HepG2 (cell line): Measurements from ENCODE around the gene UROS. TPM values are rescaled to one million over a fixed set of nuclear protein-coding genes. Genes with fewer than 3 reads are reported as not detected.

Experiments
- ARID2 ChIP-seq: sonication (generic); formaldehyde crosslinking; IDR thresholded peaks from 2 replicates; pipeline ENCODE4 v1.8.1; 2022; ENCODE audit warnings: mild to moderate bottlenecking, missing genetic modification reagents, borderline replicate concordance
- EHMT2 ChIP-seq: fragments of 200-600 bp; sonication (generic); IDR thresholded peaks from 2 replicates; pipeline ENCODE4 v1.7.0; 2017; ENCODE audit warnings: antibody characterized with exemption, low read depth, low read length, borderline replicate concordance
- SNAPC2 ChIP-seq: sonication (generic); formaldehyde crosslinking; IDR thresholded peaks from 2 replicates; pipeline ENCODE4 v1.8.1; 2022; ENCODE audit warnings: mild to moderate bottlenecking, missing genetic modification reagents
- ZFYVE20 ChIP-seq: sonication (generic); formaldehyde crosslinking; IDR thresholded peaks from 2 replicates; pipeline ENCODE4 v1.8.0; 2023; ENCODE audit warnings: low read depth, mild to moderate bottlenecking, moderate library complexity, missing genetic modification reagents, borderline replicate concordance
- ZNF337 ChIP-seq: sonication (generic); formaldehyde crosslinking; IDR thresholded peaks from 2 replicates; pipeline ENCODE4 v1.5.1; 2020; ENCODE audit warnings: missing genetic modification reagents, low read depth, mild to moderate bottlenecking, borderline replicate concordance
- ZNF629 ChIP-seq: sonication (generic); formaldehyde crosslinking; conservative IDR thresholded peaks from 2 replicates; pipeline ENCODE4 v1.5.0; 2020; ENCODE audit warnings: missing genetic modification reagents
- polyA plus RNA-seq, 8 experiments: library from polyadenylated mRNA; depleted of rRNA in 3 of 8; stranded (reverse) in 7 of 8; unstranded in 1 of 8; fragments of >200 nt; fragmentation: Illumina TruSeq in 4 of 8; extraction: Trizol in 4 of 8; gene quantifications; 2 replicates each; pipeline versions ENCODE4 v1.2.1 to v1.2.3, GENCODE V29; 2011 to 2016; ENCODE audit warnings: low read depth in 4 of 8, missing spikeins in 1 of 8, mixed read lengths in 1 of 8; ENCODE audit not compliant: insufficient read depth in 1 of 8
- total RNA-seq, 5 experiments: library from RNA; depleted of rRNA; stranded (reverse); fragments of >200 nt; fragmentation: Illumina TruSeq; extraction: Trizol; gene quantifications; 2 replicates each; pipeline ENCODE4 v1.2.3, GENCODE V29; 2016; ENCODE audit warnings: low read depth in 1 of 5
- TF ChIP-seq, protein P1 (sequence below), 2 experiments: sonication (generic) in 1 of 2; formaldehyde crosslinking in 1 of 2; IDR thresholded peaks; 2 replicates each; pipeline versions ENCODE4 v1.4.0 to v1.6.1; 2016 to 2020; ENCODE audit warnings: borderline replicate concordance in 1 of 2, low read depth in 1 of 2, mild to moderate bottlenecking in 1 of 2, missing genetic modification reagents in 1 of 2
- TF ChIP-seq, protein P2 (sequence below): sonication (generic); formaldehyde crosslinking; conservative IDR thresholded peaks from 2 replicates; pipeline ENCODE4 v1.4.0; 2020; ENCODE audit warnings: mild to moderate bottlenecking, missing genetic modification reagents, moderate library complexity
- TF ChIP-seq, protein P3 (sequence below): sonication (generic); formaldehyde crosslinking; IDR thresholded peaks from 2 replicates; pipeline ENCODE4 v1.4.0; 2020; ENCODE audit warnings: missing genetic modification reagents

The UROS gene
- total and polyA plus RNA-seq, 2 of the 13 experiments (the other 11 are each of a cell fraction or from before 2014, with no cell fraction given): 14.8 to 49.9 TPM

DNA sequence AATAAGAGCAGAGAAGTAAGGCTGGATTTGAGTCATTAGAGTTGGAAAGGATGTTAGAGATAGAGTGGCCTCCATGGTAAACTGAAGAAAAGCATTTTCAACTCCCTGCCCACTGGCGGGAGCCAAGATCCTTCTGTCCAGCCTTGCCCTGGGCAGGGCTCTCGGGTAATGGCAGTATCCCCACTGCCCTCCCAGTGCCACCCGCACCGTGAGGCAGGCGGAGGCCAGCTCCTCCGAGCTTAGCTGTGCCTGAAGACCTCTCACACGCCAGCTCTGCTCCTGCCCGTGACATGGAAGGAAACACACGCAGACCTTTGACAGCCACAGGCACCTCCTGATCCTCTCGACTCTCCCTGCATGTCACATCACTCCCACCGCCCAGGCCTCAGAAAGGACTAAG, 22.6 kb upstream of the UROS start (continued):
- TF ChIP-seq, protein P1, sequence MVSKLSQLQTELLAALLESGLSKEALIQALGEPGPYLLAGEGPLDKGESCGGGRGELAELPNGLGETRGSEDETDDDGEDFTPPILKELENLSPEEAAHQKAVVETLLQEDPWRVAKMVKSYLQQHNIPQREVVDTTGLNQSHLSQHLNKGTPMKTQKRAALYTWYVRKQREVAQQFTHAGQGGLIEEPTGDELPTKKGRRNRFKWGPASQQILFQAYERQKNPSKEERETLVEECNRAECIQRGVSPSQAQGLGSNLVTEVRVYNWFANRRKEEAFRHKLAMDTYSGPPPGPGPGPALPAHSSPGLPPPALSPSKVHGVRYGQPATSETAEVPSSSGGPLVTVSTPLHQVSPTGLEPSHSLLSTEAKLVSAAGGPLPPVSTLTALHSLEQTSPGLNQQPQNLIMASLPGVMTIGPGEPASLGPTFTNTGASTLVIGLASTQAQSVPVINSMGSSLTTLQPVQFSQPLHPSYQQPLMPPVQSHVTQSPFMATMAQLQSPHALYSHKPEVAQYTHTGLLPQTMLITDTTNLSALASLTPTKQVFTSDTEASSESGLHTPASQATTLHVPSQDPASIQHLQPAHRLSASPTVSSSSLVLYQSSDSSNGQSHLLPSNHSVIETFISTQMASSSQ (IDR thresholded peaks at IDR 0.05; ENCODE audit: low read depth): no peak
- TF ChIP-seq, protein P1 (CRISPR knock-in tag; IDR thresholded peaks at IDR 0.05; ENCODE audit: borderline replicate concordance): no peak
- TF ChIP-seq ZNF337 (CRISPR knock-in tag) (no peak), ZNF629 (CRISPR knock-in tag) (no peak), EHMT2 (no peak), ZFYVE20 (CRISPR knock-in tag) (no peak), SNAPC2 (no peak), ARID2 (CRISPR knock-in tag) (no peak)
- TF ChIP-seq, protein P2, sequence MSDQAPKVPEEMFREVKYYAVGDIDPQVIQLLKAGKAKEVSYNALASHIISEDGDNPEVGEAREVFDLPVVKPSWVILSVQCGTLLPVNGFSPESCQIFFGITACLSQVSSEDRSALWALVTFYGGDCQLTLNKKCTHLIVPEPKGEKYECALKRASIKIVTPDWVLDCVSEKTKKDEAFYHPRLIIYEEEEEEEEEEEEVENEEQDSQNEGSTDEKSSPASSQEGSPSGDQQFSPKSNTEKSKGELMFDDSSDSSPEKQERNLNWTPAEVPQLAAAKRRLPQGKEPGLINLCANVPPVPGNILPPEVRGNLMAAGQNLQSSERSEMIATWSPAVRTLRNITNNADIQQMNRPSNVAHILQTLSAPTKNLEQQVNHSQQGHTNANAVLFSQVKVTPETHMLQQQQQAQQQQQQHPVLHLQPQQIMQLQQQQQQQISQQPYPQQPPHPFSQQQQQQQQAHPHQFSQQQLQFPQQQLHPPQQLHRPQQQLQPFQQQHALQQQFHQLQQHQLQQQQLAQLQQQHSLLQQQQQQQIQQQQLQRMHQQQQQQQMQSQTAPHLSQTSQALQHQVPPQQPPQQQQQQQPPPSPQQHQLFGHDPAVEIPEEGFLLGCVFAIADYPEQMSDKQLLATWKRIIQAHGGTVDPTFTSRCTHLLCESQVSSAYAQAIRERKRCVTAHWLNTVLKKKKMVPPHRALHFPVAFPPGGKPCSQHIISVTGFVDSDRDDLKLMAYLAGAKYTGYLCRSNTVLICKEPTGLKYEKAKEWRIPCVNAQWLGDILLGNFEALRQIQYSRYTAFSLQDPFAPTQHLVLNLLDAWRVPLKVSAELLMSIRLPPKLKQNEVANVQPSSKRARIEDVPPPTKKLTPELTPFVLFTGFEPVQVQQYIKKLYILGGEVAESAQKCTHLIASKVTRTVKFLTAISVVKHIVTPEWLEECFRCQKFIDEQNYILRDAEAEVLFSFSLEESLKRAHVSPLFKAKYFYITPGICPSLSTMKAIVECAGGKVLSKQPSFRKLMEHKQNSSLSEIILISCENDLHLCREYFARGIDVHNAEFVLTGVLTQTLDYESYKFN (CRISPR knock-in tag): no peak
- TF ChIP-seq, protein P3, sequence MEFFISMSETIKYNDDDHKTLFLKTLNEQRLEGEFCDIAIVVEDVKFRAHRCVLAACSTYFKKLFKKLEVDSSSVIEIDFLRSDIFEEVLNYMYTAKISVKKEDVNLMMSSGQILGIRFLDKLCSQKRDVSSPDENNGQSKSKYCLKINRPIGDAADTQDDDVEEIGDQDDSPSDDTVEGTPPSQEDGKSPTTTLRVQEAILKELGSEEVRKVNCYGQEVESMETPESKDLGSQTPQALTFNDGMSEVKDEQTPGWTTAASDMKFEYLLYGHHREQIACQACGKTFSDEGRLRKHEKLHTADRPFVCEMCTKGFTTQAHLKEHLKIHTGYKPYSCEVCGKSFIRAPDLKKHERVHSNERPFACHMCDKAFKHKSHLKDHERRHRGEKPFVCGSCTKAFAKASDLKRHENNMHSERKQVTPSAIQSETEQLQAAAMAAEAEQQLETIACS (CRISPR knock-in tag): no peak
- TF ChIP-seq, all 625 proteins: peak for 0
